K562 (cell line): Measurements from ENCODE around the gene PRODH2. TPM values are rescaled to one million over a fixed set of nuclear protein-coding genes. Genes with fewer than 3 reads are reported as not detected.

Experiments
- ATAC-seq: fragments of 200-7000 bp; cut with Tn5 transposase; 3 replicates; pipeline ENCODE4 v1.9.1; 2020; ENCODE audit warnings: moderate library complexity
- BruUV-seq: library from RNA; stranded (reverse); fragments of 400-500 nt; replicated peaks from 2 replicates; lab custom pipeline; 2021; lab: Mats Ljungman, UMichigan
- CTCF ChIA-PET: fragments of 300-600 bp; formaldehyde crosslinking; extraction: SDS; loops from one replicate; lab custom pipeline; 2021; ENCODE audit warnings: low intra/inter-chr PET ratio; lab: Yijun Ruan, JAX
- POLR2A ChIA-PET: fragments of 300-600, 350-650 bp; sonication (Branson Sonifier 250); formaldehyde crosslinking; extraction: SDS; loops from one replicate; lab custom pipeline; 2021; ENCODE audit warnings: antibody characterized with exemption, inconsistent platforms; lab: Yijun Ruan, JAX
- DNase-seq, 4 experiments: peaks; one replicate each; pipeline versions ENCODE4 v3.0.0 to v3.0.0-alpha.2; 2011 to 2018; ENCODE audit warnings: low spot score in 3 of 4, mixed read lengths in 3 of 4; ENCODE audit errors: extremely low read depth in 1 of 4
- FAIRE-seq: peaks from 2 replicates; lab custom pipeline; 2011; peaks lifted over from hg19 to GRCh38; lab: Jason Lieb, UNC
- H2AFZ ChIP-seq: 2 replicates; pipeline ENCODE4 v1.6.0; 2011; ENCODE audit warnings: low read depth, low read length, control low read depth, inconsistent platforms
- H3K27ac ChIP-seq: fragments of 200-600 bp; 3 replicates; pipeline ENCODE4 v1.8.0; 2011; ENCODE audit warnings: low read depth, mild to moderate bottlenecking, control low read depth, inconsistent platforms, low read length, moderate library complexity, mixed read lengths; ENCODE audit errors: extremely low read depth
- H3K27me3 ChIP-seq, 2 experiments: fragments of 300-600 bp in 1 of 2; 2 replicates in 1 of 2; 3 replicates in 1 of 2; pipeline versions ENCODE4 v1.6.0 to v1.8.0; 2011; ENCODE audit warnings: inconsistent platforms in 2 of 2, low read length in 2 of 2, mild to moderate bottlenecking in 1 of 2, mixed read lengths in 1 of 2, moderate library complexity in 1 of 2; ENCODE audit not compliant: control insufficient read depth in 2 of 2, insufficient read depth in 2 of 2
- H3K36me3 ChIP-seq: fragments of 300-600 bp; 3 replicates; pipeline ENCODE4 v1.8.0; 2011; ENCODE audit warnings: mild to moderate bottlenecking, low read length, inconsistent platforms; ENCODE audit not compliant: control insufficient read depth, insufficient read depth
- H3K4me1 ChIP-seq, 2 experiments: fragments of 200-600 bp in 1 of 2; replicated peaks in 1 of 2; 2 replicates in 1 of 2; 3 replicates in 1 of 2; pipeline versions ENCODE4 v1.5.1 to v1.8.0; 2011; ENCODE audit warnings: inconsistent platforms in 2 of 2, low read length in 2 of 2, mild to moderate bottlenecking in 1 of 2, mixed read lengths in 1 of 2, moderate library complexity in 1 of 2; ENCODE audit not compliant: control insufficient read depth in 2 of 2, insufficient read depth in 2 of 2
- H3K4me2 ChIP-seq: 2 replicates; pipeline ENCODE4 v1.6.1; 2011; ENCODE audit warnings: low read length, control low read depth, inconsistent platforms, mixed read lengths; ENCODE audit not compliant: insufficient read depth
- H3K4me3 ChIP-seq: fragments of 200-600 bp; sonication (generic), shearing (Covaris generic); 2 replicates; pipeline ENCODE4 v1.5.1; 2016; ENCODE audit warnings: control low read depth, inconsistent platforms
- H3K79me2 ChIP-seq: fragments of 200-600 bp; 3 replicates; pipeline ENCODE4 v1.8.0; 2011; ENCODE audit warnings: low read length, inconsistent platforms; ENCODE audit not compliant: control insufficient read depth, insufficient read depth
- H3K9ac ChIP-seq, 2 experiments: 2 replicates each; pipeline versions ENCODE4 v1.6.0 to v1.6.1; 2011; ENCODE audit warnings: low read depth in 2 of 2, low read length in 2 of 2, control low read depth in 1 of 2, inconsistent platforms in 1 of 2, mild to moderate bottlenecking in 1 of 2, mixed read lengths in 1 of 2; ENCODE audit not compliant: insufficient read depth in 1 of 2
- H3K9me1 ChIP-seq: one replicate; pipeline ENCODE4 v1.6.0; 2011; ENCODE audit warnings: inconsistent platforms, mild to moderate bottlenecking, low read length, moderate library complexity; ENCODE audit not compliant: control insufficient read depth, insufficient read depth
- H3K9me3 ChIP-seq: replicated peaks from 2 replicates; pipeline ENCODE4 v1.5.1; 2011; ENCODE audit warnings: low read depth, low read length, inconsistent platforms; ENCODE audit not compliant: control insufficient read depth, insufficient read depth
- H4K20me1 ChIP-seq: replicated peaks from 2 replicates; pipeline ENCODE4 v1.6.1; 2011; ENCODE audit warnings: low read length, inconsistent platforms, mixed read lengths; ENCODE audit not compliant: control insufficient read depth, insufficient read depth
- POLR2G ChIP-seq: fragments of 200-400 bp; formaldehyde crosslinking; IDR thresholded peaks from 2 replicates; pipeline ENCODE4 v1.6.1; 2017; ENCODE audit warnings: low read depth, mild to moderate bottlenecking, antibody characterized with exemption, low read length, moderate library complexity
- PURB ChIP-seq: sonication (generic); formaldehyde crosslinking; IDR thresholded peaks from 2 replicates; pipeline ENCODE4 v1.9.0; 2021; ENCODE audit warnings: low read depth, mild to moderate bottlenecking, missing genetic modification reagents
- RBFOX2 ChIP-seq: fragments of 200-400 bp; formaldehyde crosslinking; IDR thresholded peaks from 2 replicates; pipeline ENCODE4 v1.6.1; 2017; ENCODE audit warnings: low read depth, mild to moderate bottlenecking, low read length, moderate library complexity
- WGBS: fragments of 100-300 bp; shearing (Covaris generic); methylation state at CpG from one replicate; pipeline ENCODE4 v1.1.6; 2016; ENCODE audit warnings: low coverage, mixed read lengths; ENCODE audit not compliant: insufficient coverage; ENCODE audit errors: missing lambda C conversion rate; 5-methylcytosine and 5-hydroxymethylcytosine counted together
- in situ Hi-C: fragments of 300-500 bp; cut with MboI; formaldehyde crosslinking; loops from 4 replicates; pipeline ENCODE4 v1.15.0; 2018; ENCODE audit warnings: inconsistent platforms, mixed read lengths
- intact Hi-C: fragments of 100-400 bp; cut with micrococcal nuclease; formaldehyde crosslinking; loops from 2 replicates; pipeline ENCODE4 v1.14.2; 2022
- polyA plus RNA-seq, 8 experiments: library from polyadenylated mRNA; depleted of rRNA in 4 of 8; stranded (reverse) in 5 of 8; unstranded in 3 of 8; fragments of >200 nt; fragmentation: Nextera tagmentation in 2 of 8; fragmentation: Illumina TruSeq in 1 of 8; extraction: Ambion mirVana in 2 of 8; extraction: Trizol in 1 of 8; gene quantifications; 2 replicates each; pipeline versions ENCODE4 v1.2.1 to v1.2.3, GENCODE V29; 2011 to 2014; ENCODE audit warnings: inconsistent platforms in 1 of 8, missing spikeins in 1 of 8
- total RNA-seq, 7 experiments: library from RNA; depleted of rRNA in 6 of 7; stranded (reverse); fragments of >200 nt in 6 of 7; fragmentation: Illumina TruSeq in 2 of 7; extraction: Trizol in 2 of 7; gene quantifications; 2 replicates each; pipeline versions ENCODE4 v1.2.1 to v1.2.3, GENCODE V29; 2011 to 2021; ENCODE audit warnings: low replicate concordance in 1 of 7

PRODH2 gene
- total and polyA plus RNA-seq, 9 of the 15 experiments (the other 6 are each of a cell fraction or from before 2014, with no cell fraction given): not detected

- Histone ChIP-seq H3K9ac (0 out of 4 replicates have a peak overlapping the region, but pooled peaks of 1 of the 2 experiments have one; percentile 26), H3K4me2 (no peak overlapping the region), H2AFZ (no peak overlapping the region), H3K79me2 (no peaks in the 10 kb centered on the region), H3K4me1 (peaks cover 0 to 19% of the 10 kb centered on the region in 2 experiments; a peak in 2 of 5 replicates), H3K4me3 (no peak overlapping the region), H4K20me1 (no peaks in the 10 kb centered on the region), H3K27me3 (no peaks in the 10 kb centered on the region), H3K9me3 (no peaks in the 10 kb centered on the region), H3K9me1 (no peaks in the 10 kb centered on the region), H3K27ac (no peak overlapping the region), H3K36me3 (peaks cover 35% of the 10 kb centered on the region; the same call in 1 of the 3 replicates)
- ATAC-seq (peak; percentile 40), DNase-seq (peak in 1 of 4 experiments; percentile 8), FAIRE-seq (no peak)
- in situ Hi-C loops (no loop called here), intact Hi-C loops (no loop called here)
- ChIA-PET POLR2A (interaction anchor here (0.6 to 1.2 kb wide), 4 partner anchors 10 to 52 kb away, joined by 3 read pairs; partner anchors contain the start of gene PROSER3), CTCF (no interaction called here)
- 85% methylated on average over 14 of the region's 34 CpGs for WGBS
- BruUV-seq: no TSS peak
- TF ChIP-seq PURB (CRISPR knock-in tag) (no peak), RBFOX2 (0 out of 2 replicates have a peak, but pooled peaks have one; percentile 37), POLR2G (peak; percentile 59)
Measured at GRCh38 chr19:35767288-35768081, 45.2 kb downstream of the PRODH2 start.
